HepG2 (cell line): Measurements from ENCODE around the gene NCOA1. TPM values are rescaled to one million over a fixed set of nuclear protein-coding genes. Genes with fewer than 3 reads are reported as not detected.

Source experiments
- ARNT ChIP-seq: fragments of 450-650 bp; IDR thresholded peaks from 2 replicates; pipeline ENCODE4 v1.6.1; 2017
- ASH2L ChIP-seq: fragments of 300-600, 200-600 bp; sonication (generic); IDR thresholded peaks from 2 replicates; pipeline ENCODE4 v1.7.0; 2017; ENCODE audit warnings: low read depth, mild to moderate bottlenecking, moderate library complexity, mixed read lengths, low read length; ENCODE audit not compliant: insufficient read length
- EP300 ChIP-seq, 3 experiments: sonication (generic) in 1 of 3; formaldehyde crosslinking in 1 of 3; IDR thresholded peaks; 2 replicates each; pipeline versions ENCODE4 v1.5.1 to v1.6.1; 2011 to 2020; ENCODE audit warnings: low read depth in 2 of 3, low read length in 2 of 3, borderline replicate concordance in 1 of 3, improper control_type of control experiment in 1 of 3, mild to moderate bottlenecking in 1 of 3, missing genetic modification reagents in 1 of 3, moderate library complexity in 1 of 3
- GABPB1 ChIP-seq: IDR thresholded peaks from 2 replicates; pipeline ENCODE4 v1.6.1; 2016; ENCODE audit warnings: mild to moderate bottlenecking, missing genetic modification reagents, moderate library complexity, missing compliant biosample characterization
- GATAD1 ChIP-seq: IDR thresholded peaks from 2 replicates; pipeline ENCODE4 v1.6.1; 2016; ENCODE audit warnings: missing genetic modification reagents, missing compliant biosample characterization
- JUN ChIP-seq: sonication (generic); formaldehyde crosslinking; IDR thresholded peaks from 2 replicates; pipeline ENCODE4 v1.4.0; 2020; ENCODE audit warnings: mild to moderate bottlenecking, missing genetic modification reagents
- MAZ ChIP-seq, 2 experiments: sonication (generic) in 1 of 2; formaldehyde crosslinking in 1 of 2; IDR thresholded peaks; 2 replicates each; pipeline versions ENCODE4 v1.5.0 to v1.6.1; 2012 to 2020; ENCODE audit warnings: low read depth in 2 of 2, mild to moderate bottlenecking in 2 of 2, borderline replicate concordance in 1 of 2, improper control_type of control experiment in 1 of 2, low read length in 1 of 2, missing genetic modification reagents in 1 of 2, moderate library complexity in 1 of 2
- MTF2 ChIP-seq: sonication (generic); formaldehyde crosslinking; IDR thresholded peaks from 2 replicates; pipeline ENCODE4 v1.5.0; 2020; ENCODE audit warnings: missing genetic modification reagents, borderline replicate concordance
- NONO ChIP-seq, 2 experiments: fragments of 450-650 bp in 1 of 2; sonication (generic) in 1 of 2; formaldehyde crosslinking in 1 of 2; IDR thresholded peaks in 1 of 2; conservative IDR thresholded peaks in 1 of 2; 2 replicates each; pipeline versions ENCODE4 v1.6.1 to v1.8.0; 2017 to 2022; ENCODE audit warnings: mild to moderate bottlenecking in 1 of 2, missing genetic modification reagents in 1 of 2, moderate library complexity in 1 of 2
- PCBP1 ChIP-seq: fragments of 200-400 bp; formaldehyde crosslinking; IDR thresholded peaks from 2 replicates; pipeline ENCODE4 v1.6.1; 2017; ENCODE audit warnings: mild to moderate bottlenecking, low read depth, low read length, borderline replicate concordance
- RARA ChIP-seq: IDR thresholded peaks from 2 replicates; pipeline ENCODE4 v1.6.1; 2016; ENCODE audit warnings: missing genetic modification reagents, missing compliant biosample characterization
- RARG ChIP-seq: sonication (generic); formaldehyde crosslinking; IDR thresholded peaks from 2 replicates; pipeline ENCODE4 v1.4.0; 2020; ENCODE audit warnings: low read depth, mild to moderate bottlenecking, missing genetic modification reagents
- SIX4 ChIP-seq: sonication (generic); formaldehyde crosslinking; IDR thresholded peaks from 2 replicates; pipeline ENCODE4 v1.4.0; 2020; ENCODE audit warnings: missing genetic modification reagents
- SPEN ChIP-seq: sonication (generic); formaldehyde crosslinking; IDR thresholded peaks from 2 replicates; pipeline ENCODE4 v1.5.1; 2020; ENCODE audit warnings: low read depth, mild to moderate bottlenecking, missing genetic modification reagents
- XRCC5 ChIP-seq: fragments of 200-400 bp; formaldehyde crosslinking; optimal IDR thresholded peaks from 2 replicates; pipeline ENCODE3; 2017; ENCODE audit warnings: mild to moderate bottlenecking, low read length
- ZEB1 ChIP-seq: IDR thresholded peaks from 2 replicates; pipeline ENCODE4 v1.6.1; 2012; ENCODE audit warnings: mild to moderate bottlenecking, low read depth, inconsistent platforms; ENCODE audit not compliant: insufficient replicate concordance
- ZFP37 ChIP-seq: sonication (generic); formaldehyde crosslinking; IDR thresholded peaks from 2 replicates; pipeline ENCODE4 v1.4.0; 2020; ENCODE audit warnings: missing genetic modification reagents, borderline replicate concordance
- ZNF317 ChIP-seq: sonication (generic); formaldehyde crosslinking; IDR thresholded peaks from 2 replicates; pipeline ENCODE4 v1.5.0; 2020; ENCODE audit warnings: mild to moderate bottlenecking, missing genetic modification reagents
- ZNF350 ChIP-seq: sonication (generic); formaldehyde crosslinking; IDR thresholded peaks from 2 replicates; pipeline ENCODE4 v1.4.0; 2020; ENCODE audit warnings: mild to moderate bottlenecking, low read depth, missing genetic modification reagents, borderline replicate concordance
- ZNF569 ChIP-seq: sonication (generic); formaldehyde crosslinking; IDR thresholded peaks from 2 replicates; pipeline ENCODE4 v1.5.0; 2020; ENCODE audit warnings: mild to moderate bottlenecking, missing genetic modification reagents, moderate library complexity, borderline replicate concordance
- ZNF615 ChIP-seq: sonication (generic); formaldehyde crosslinking; IDR thresholded peaks from 2 replicates; pipeline ENCODE4 v1.5.0; 2020; ENCODE audit warnings: mild to moderate bottlenecking, missing genetic modification reagents, borderline replicate concordance
- polyA plus RNA-seq, 8 experiments: library from polyadenylated mRNA; depleted of rRNA in 3 of 8; stranded (reverse) in 7 of 8; unstranded in 1 of 8; fragments of >200 nt; fragmentation: Illumina TruSeq in 4 of 8; extraction: Trizol in 4 of 8; gene quantifications; 2 replicates each; pipeline versions ENCODE4 v1.2.1 to v1.2.3, GENCODE V29; 2011 to 2016; ENCODE audit warnings: low read depth in 4 of 8, missing spikeins in 1 of 8, mixed read lengths in 1 of 8; ENCODE audit not compliant: insufficient read depth in 1 of 8
- total RNA-seq, 5 experiments: library from RNA; depleted of rRNA; stranded (reverse); fragments of >200 nt; fragmentation: Illumina TruSeq; extraction: Trizol; gene quantifications; 2 replicates each; pipeline ENCODE4 v1.2.3, GENCODE V29; 2016; ENCODE audit warnings: low read depth in 1 of 5
- TF ChIP-seq, protein P1 (sequence below): sonication (generic); formaldehyde crosslinking; IDR thresholded peaks from 2 replicates; pipeline ENCODE4 v1.5.0; 2020; ENCODE audit warnings: mild to moderate bottlenecking, missing genetic modification reagents, moderate library complexity
- TF ChIP-seq, protein P2 (sequence below): sonication (generic); formaldehyde crosslinking; IDR thresholded peaks from 2 replicates; pipeline ENCODE4 v1.8.0; 2022; ENCODE audit warnings: mild to moderate bottlenecking, missing genetic modification reagents, moderate library complexity
- TF ChIP-seq, protein P3 (sequence below): sonication (generic); formaldehyde crosslinking; IDR thresholded peaks from 2 replicates; pipeline ENCODE4 v1.4.0; 2020; ENCODE audit warnings: missing genetic modification reagents, borderline replicate concordance

Gene NCOA1
- total and polyA plus RNA-seq, 2 of the 13 experiments (the other 11 are each of a cell fraction or from before 2014, with no cell fraction given): 10.0 to 10.4 TPM

DNA sequence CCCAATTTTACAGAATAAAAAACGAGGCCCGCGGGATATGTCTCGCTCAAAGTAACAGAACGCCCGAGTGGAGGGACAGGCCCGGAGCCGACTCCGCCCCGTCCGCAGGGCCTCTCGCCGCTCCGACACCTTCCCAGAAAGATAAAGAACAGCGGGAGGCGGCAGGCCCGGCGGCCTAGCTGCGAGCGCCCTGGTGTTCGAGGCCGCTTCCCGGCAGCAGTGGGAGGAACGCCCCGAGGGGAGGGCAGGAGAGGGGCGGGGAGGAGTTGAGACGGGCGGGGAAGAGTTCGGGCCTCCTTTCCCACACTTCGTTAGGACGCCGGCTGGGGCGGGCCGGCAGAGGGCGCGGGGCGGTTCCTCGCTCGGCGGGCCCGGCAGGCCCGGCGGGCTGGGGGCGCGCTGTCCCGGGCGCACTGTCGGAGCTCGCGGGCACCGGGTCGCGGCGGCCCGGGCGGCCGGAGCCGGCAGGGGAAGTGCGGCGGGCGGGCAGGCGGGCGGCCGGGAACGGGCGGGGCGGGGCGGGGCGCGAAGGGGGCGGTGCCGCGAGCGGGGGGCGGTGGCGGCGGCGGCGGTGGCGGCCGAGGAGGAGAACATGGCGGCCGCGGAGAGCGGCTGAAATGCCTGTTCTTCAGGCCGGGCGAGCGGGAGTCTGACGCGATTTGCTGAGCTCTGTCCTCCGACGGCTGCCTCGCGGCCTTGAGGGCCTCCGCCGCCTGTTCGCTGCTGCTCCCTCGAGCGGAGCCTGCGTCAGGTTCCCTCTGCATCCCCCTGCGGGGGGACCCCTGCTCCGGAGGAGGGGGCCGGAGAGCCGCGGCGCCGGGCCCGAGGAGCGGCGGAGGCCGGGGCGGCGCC, at the start of gene NCOA1 (continued):
- TF ChIP-seq ASH2L (peak; percentile 58), ZNF350 (no peak; the same call in 1 of the 2 replicates), NONO (IDR thresholded peaks at IDR 0.05) (no peak), NONO (CRISPR knock-in tag; conservative IDR thresholded peaks at IDR 0.05) (peak; percentile 38; the same call in 1 of the 2 replicates), ZNF615 (CRISPR knock-in tag) (no peak), GABPB1 (CRISPR knock-in tag) (peak; percentile 60; the same call in 1 of the 2 replicates), JUN (no peak), MAZ (IDR thresholded peaks at IDR 0.05; ENCODE audit: borderline replicate concordance, low read depth, low read length) (peak; percentile 67; the same call in 1 of the 2 replicates), MAZ (CRISPR knock-in tag; IDR thresholded peaks at IDR 0.05; ENCODE audit: low read depth) (peak; percentile 75; the same call in 1 of the 2 replicates), PCBP1 (no peak), ARNT (no peak), GATAD1 (no peak), ZNF317 (CRISPR knock-in tag) (no peak), XRCC5 (peak; percentile 14), RARG (CRISPR knock-in tag) (0 out of 2 replicates have a peak, but pooled peaks have one; percentile 12), MTF2 (no peak), RARA (CRISPR knock-in tag) (no peak; the same call in 1 of the 2 replicates), ZFP37 (no peak), SPEN (peak; percentile 14; the same call in 1 of the 2 replicates), EP300 (IDR thresholded peaks at IDR 0.05; ENCODE audit: low read depth in 2 of 2, low read length in 2 of 2) (no peak), EP300 (CRISPR knock-in tag; IDR thresholded peaks at IDR 0.05; ENCODE audit: borderline replicate concordance) (no peak), ZNF569 (CRISPR knock-in tag) (no peak), SIX4 (no peak), ZEB1 (no peak)
- TF ChIP-seq, protein P1, sequence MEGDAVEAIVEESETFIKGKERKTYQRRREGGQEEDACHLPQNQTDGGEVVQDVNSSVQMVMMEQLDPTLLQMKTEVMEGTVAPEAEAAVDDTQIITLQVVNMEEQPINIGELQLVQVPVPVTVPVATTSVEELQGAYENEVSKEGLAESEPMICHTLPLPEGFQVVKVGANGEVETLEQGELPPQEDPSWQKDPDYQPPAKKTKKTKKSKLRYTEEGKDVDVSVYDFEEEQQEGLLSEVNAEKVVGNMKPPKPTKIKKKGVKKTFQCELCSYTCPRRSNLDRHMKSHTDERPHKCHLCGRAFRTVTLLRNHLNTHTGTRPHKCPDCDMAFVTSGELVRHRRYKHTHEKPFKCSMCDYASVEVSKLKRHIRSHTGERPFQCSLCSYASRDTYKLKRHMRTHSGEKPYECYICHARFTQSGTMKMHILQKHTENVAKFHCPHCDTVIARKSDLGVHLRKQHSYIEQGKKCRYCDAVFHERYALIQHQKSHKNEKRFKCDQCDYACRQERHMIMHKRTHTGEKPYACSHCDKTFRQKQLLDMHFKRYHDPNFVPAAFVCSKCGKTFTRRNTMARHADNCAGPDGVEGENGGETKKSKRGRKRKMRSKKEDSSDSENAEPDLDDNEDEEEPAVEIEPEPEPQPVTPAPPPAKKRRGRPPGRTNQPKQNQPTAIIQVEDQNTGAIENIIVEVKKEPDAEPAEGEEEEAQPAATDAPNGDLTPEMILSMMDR (CRISPR knock-in tag): no peak; the same call in 1 of the 2 replicates
- TF ChIP-seq, protein P2, sequence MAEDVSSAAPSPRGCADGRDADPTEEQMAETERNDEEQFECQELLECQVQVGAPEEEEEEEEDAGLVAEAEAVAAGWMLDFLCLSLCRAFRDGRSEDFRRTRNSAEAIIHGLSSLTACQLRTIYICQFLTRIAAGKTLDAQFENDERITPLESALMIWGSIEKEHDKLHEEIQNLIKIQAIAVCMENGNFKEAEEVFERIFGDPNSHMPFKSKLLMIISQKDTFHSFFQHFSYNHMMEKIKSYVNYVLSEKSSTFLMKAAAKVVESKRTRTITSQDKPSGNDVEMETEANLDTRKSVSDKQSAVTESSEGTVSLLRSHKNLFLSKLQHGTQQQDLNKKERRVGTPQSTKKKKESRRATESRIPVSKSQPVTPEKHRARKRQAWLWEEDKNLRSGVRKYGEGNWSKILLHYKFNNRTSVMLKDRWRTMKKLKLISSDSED (CRISPR knock-in tag): no peak
- TF ChIP-seq, protein P3, sequence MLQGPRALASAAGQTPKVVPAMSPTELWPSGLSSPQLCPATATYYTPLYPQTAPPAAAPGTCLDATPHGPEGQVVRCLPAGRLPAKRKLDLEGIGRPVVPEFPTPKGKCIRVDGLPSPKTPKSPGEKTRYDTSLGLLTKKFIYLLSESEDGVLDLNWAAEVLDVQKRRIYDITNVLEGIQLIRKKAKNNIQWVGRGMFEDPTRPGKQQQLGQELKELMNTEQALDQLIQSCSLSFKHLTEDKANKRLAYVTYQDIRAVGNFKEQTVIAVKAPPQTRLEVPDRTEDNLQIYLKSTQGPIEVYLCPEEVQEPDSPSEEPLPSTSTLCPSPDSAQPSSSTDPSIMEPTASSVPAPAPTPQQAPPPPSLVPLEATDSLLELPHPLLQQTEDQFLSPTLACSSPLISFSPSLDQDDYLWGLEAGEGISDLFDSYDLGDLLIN (CRISPR knock-in tag): no peak
